HG03342 (cell line): Measurements from ENCODE around the gene CXCL14.

ENCODE experiments used
- ATAC-seq: cut with Tn5 transposase; IDR thresholded peaks from one replicate; pipeline ENCODE4 v1.9.1; 2021; ENCODE audit warnings: mild to moderate bottlenecking, moderate library complexity; ENCODE audit not compliant: unreplicated experiment

CXCL14 gene

GRCh38 chr5:135578685-135579341 lies at the start of gene CXCL14:
TSS of gene CXCL14 (minus strand) at chr5:135578991. CDS start at chr5:135578778, 213 bp downstream.
- ATAC-seq: no peak

- no peak for ATAC-seq
These were observed 47.8 kb upstream of the CXCL14 start for GRCh38 chr5:135626636-135627035.

- ATAC-seq: no peak
These were observed 47.2 kb upstream of the CXCL14 start for GRCh38 chr5:135625961-135626360.

DNA sequence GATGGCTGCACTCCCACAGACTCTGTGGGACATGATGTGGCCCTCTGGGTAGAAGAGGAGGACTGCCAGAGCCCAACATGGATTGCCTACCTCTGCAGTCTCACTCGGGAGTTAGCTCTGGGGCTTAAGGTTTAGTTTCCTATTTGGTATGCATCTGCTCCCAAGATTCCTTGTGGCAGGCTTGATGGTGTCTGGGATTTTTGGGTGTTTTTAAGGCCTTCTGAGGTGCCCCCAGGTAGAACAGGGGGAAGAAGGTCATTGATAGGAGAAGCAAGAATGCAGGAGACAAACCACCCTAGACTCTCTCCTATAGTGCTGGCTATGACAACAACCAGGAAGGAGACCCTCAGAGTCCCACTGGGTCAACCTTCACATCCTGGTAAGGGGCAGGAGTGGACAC lies 46.7 kb upstream of the CXCL14 start:
- ATAC-seq: no peak

GRCh38 chr5:135625061-135625460 lies 46.3 kb upstream of the CXCL14 start:
- ATAC-seq: no peak

DNA sequence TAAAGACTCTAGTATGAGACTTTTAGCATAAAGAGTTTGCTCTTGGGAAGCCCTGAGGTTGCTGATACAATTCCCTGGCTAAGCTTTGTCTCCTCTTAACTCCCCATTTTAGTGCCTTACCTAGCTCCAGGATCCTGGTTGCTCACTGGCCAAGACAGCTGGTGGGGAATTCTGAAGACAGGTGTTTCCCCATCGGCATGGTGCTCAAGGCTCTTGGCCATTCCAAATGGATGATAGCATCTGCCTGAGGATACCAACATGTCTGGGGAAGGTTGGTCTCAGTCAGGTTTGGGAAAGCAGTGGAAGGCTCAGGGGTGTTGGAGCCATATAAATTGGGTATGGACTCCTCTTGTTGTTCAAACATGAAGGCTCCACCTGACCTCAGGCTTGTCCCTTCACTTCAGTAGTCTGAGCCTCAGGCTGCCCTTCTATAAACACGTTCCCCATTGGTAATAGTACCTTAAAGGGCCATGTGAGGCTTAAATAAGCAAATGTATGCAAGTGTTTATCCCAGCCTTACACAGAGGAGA lies 44.5 kb upstream of the CXCL14 start:
- ATAC-seq: no peak

DNA sequence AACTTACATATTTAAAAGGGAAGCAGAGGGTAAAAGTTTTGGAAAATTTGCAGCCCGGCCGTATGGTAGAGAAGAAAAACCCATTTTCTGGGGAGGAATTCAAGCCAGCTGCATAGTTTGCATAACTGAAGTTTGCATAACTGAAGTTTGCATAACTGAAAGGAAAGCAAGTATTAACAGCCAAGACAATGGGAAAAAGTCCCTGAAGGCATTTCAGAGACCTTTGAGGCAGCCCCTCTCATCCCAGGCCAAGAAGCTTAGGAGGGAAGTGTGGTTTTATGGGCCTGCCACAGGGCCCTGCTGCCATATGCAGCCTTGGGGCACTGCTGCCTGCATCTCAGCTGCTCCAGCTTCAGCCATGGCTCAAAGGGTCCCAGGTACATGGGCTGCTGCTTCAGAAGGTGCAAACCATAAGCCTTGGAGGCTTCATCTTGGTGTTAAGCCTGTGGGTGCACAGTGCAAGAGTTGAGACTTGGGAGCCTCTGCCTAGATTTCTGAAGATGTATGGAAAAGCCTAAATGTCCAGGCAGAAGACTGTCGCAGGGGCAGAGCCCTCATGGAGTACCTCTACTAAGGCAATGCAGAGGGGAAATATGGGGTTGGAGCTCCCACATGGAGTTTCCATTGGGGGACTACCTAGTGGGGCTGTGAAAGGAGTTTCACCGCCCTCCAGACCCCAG lies 36.9 kb upstream of the CXCL14 start:
- ATAC-seq: no peak

DNA sequence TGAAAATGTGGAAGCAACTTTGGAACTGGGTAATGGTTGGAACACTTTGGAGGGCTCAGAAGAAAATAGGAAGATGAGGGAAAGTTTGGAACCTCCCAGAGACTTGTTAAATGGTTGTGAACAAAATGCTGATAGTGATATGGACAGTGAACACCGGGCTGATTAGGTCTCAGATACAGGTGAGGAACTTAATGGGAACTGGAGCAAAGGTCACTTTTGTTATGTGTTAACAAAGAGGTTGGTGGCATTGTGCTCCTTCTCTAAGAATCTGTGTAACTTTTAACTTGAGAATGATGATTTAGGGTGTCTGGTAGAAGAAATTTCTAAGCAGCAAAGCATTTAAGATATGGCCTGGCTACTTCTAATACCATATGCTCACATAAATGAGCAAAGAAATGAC lies 36.4 kb upstream of the CXCL14 start:
- no peak for ATAC-seq

- ATAC-seq: no peak
These were observed 31.2 kb upstream of the CXCL14 start for GRCh38 chr5:135609981-135610380.

- no peak for ATAC-seq
These were observed 30.1 kb upstream of the CXCL14 start for GRCh38 chr5:135608761-135609443.

GRCh38 chr5:135608361-135608760 lies 29.6 kb upstream of the CXCL14 start:
- no peak for ATAC-seq

GRCh38 chr5:135606431-135606830 lies 27.6 kb upstream of the CXCL14 start:
- ATAC-seq: no peak

GRCh38 chr5:135605221-135605620 lies 26.4 kb upstream of the CXCL14 start:
- no peak for ATAC-seq

DNA sequence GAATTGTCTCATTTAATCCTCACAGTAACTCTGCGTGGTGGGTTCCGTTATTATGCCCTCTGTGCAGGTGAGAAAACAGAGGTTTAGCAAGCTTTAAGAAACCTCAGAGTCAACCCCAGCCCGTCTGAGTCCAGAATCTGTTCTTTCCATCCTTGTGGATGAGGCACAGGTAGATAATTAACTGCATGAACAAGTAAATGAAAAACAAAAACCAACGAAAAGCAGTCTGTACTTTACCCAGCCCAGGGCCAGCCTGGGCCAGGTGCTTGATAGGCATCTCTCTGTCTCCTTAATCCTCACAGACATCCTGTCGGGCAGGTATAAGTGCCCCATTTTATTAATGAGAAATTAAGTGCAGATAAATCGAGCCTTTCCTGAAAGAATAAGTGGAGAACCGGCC lies 25.3 kb upstream of the CXCL14 start:
- no peak for ATAC-seq

DNA sequence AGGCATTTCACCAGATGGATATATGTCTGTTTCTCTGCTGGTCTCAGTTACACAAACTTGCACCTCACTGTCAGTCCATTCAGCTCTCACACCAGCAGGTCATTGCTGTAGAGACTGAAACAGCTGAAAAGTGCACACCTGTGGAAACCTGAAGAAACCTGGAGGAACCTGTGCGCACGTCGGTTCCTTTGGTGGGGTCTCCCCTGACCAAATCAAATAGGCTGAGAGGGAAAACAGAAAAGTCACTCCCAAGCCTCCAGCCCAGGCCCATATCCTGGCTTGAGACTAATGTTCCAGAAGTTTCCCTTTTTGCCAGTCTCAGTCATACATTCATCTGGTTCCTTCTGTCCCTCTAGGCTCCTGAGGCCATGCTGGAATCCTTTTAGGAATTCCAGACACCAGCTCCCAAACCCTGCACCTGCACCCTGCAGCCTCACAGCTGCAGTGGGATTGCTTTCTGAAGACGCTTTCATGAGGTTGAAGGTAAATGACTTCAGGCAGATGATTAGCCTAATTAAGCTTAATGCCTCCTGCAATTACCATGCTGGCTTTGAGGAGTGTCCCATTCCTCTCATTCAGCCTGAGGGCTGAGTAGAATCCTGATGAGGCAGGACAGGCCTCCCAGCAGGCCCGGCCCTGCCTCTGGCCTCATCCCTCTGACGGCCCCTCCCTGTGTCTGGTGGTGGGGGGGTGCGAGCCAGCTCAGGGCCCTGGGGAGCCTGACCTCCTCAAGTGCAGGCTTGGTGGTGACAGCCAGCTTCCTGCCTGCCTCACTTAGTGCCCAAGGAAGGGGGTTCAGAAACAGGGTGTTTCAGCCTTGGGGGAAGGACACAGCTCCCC lies 24.3 kb upstream of the CXCL14 start:
- ATAC-seq: no peak

- no peak for ATAC-seq
These were observed 22.7 kb upstream of the CXCL14 start for GRCh38 chr5:135601466-135601865.

- ATAC-seq: no peak
These were observed 22.2 kb upstream of the CXCL14 start for GRCh38 chr5:135600971-135601381.

- no peak for ATAC-seq
These were observed 21.4 kb upstream of the CXCL14 start for GRCh38 chr5:135600152-135600570.

DNA sequence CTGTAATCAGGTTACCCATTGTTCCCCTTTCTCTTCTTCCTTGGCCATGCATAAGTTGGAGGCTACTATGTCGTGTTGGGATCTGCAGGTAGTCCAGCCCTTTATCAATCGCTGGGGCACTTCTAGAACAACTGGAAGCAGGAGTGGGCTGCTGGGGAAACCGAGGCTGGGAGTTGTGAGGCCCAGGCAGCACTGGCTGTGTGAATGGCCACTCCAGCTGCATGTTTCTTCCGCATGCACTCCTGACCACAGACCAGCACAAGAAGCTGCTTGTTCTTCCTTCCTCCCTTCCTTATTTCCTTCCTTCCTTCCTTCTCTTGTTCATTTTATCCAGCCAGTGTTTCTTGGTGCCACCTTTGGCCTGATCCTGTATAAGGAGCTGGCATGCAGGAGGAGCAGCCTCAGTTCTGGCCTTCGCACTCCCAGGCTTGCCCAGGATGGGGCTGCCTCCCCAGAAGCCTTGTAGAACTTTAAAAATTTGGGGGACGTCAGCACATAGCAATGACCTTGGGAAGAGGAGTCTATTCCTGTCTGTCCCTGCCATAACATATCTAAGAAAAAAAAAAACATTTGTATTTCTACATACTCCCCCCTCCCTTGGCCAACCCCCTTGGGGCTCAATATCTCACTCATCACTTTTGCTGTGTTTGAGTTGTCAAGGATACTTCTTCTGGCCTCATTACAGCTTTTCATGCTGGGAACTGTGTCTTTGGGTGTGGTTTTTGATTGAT lies 20.8 kb upstream of the CXCL14 start:
- no peak for ATAC-seq

- ATAC-seq: no peak
These were observed 20.1 kb upstream of the CXCL14 start for GRCh38 chr5:135598691-135599395.
